Measurements from ENCODE around the gene ADAMTS8. TPM values are rescaled to one million over a fixed set of nuclear protein-coding genes. Genes with fewer than 3 reads are reported as not detected.

ADAMTS8 gene
- polyA plus RNA-seq, 1 experiment, result 0.05 TPM

DNA sequence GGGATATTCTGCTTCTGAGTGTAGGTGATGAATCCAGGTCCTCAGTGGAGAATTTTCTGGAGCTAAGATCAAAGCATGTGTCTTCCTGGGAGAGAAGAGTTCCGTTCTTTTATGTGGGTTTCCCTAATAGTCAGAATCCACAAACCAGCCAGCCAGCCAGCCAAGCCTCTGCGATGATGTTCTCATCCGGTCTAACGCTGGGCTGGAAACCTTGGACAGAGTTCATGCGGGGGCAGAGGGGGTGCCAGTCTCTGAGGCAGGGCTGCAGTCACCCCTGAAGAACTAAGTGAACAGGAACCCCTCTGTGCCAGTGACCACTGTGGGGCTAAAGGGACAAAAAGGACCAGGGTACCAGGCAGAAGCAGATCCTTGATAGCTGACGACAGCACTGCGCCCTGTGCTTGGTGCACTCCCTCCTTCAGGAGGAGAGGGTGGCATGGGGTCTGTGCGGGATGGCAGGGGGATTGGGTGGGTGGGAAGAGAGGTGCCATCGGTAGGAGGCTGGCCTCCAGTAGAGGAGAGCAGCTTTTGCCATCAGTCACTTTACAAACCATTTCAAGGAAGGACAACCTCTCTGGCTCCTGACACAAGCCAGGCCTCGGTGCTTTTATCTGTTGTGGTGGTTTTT lies 47.1 kb upstream of the ADAMTS8 start:
- ChIA-PET POLR2A (no interaction called here), CTCF (interaction anchor here (0.5 to 3.7 kb wide), 7 partner anchors 12 to 387 kb away, joined by 3 to 11 read pairs (median 3); no protein-coding TSS in a partner anchor)
- no peak for DNase-seq (ENCODE audit: low read depth)

DNA sequence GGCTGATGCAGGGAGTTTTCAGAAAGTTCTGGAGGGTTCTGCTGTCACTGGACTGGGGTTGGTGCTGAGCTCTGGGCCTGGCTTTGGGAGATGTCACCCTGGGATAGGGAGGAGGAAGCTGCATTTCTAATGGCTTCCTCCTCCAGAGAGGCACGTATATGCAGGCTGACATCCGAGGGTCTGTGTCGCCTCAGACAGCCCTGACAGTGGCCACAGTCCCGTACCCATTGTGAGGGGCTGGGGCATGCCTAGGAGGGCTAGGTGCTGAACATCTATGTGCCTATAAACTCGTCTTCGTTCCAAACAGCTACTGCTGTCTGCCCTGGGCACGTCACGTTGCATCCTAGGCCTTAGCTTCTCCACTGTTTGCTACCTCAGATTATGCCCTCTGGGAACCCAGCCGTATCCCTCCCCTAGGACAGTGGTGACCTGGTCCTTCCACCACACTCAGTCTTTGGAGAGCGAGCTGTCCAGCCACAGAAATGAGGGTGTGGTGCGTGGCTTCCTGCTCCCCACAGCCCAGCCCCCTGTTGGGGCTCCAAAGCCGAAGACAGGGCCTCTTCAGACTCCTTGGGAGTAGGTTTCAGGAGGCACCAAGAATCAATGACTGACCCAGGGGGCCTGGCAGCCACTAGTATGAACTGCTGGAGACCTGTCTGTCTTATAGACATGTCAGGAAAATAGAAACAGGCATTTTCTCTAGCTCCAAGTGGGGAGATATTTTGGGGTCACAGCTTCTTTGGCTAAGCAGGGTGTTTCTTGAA lies 46.4 kb upstream of the ADAMTS8 start:
- Histone ChIP-seq H3K4me3 (ENCODE audit: low read depth, low read length) (no peak overlapping the region), H3K27me3 (ENCODE audit: control insufficient read depth, insufficient read depth, low read length) (no peaks in the 10 kb centered on the region), H3K36me3 (ENCODE audit: control insufficient read depth, insufficient read depth, low read length) (peaks cover 16% of the 10 kb centered on the region)
- ChIA-PET CTCF (interaction anchor here (1.0 to 3.7 kb wide), 4 partner anchors 24 to 387 kb away, joined by 3 to 11 read pairs (median 6); no protein-coding TSS in a partner anchor), POLR2A (no interaction called here)
- TF ChIP-seq, protein P1, sequence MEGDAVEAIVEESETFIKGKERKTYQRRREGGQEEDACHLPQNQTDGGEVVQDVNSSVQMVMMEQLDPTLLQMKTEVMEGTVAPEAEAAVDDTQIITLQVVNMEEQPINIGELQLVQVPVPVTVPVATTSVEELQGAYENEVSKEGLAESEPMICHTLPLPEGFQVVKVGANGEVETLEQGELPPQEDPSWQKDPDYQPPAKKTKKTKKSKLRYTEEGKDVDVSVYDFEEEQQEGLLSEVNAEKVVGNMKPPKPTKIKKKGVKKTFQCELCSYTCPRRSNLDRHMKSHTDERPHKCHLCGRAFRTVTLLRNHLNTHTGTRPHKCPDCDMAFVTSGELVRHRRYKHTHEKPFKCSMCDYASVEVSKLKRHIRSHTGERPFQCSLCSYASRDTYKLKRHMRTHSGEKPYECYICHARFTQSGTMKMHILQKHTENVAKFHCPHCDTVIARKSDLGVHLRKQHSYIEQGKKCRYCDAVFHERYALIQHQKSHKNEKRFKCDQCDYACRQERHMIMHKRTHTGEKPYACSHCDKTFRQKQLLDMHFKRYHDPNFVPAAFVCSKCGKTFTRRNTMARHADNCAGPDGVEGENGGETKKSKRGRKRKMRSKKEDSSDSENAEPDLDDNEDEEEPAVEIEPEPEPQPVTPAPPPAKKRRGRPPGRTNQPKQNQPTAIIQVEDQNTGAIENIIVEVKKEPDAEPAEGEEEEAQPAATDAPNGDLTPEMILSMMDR (IDR thresholded peaks at IDR 0.05; ENCODE audit: insufficient read depth, low read depth, low read length), result no peak
- DNase-seq (ENCODE audit: low read depth), result no peak

More for the DNA sequence above, 47.1 kb upstream of the ADAMTS8 start:
- Histone ChIP-seq H3K4me3 (ENCODE audit: low read depth, low read length) (no peak overlapping the region), H3K36me3 (ENCODE audit: control insufficient read depth, insufficient read depth, low read length) (peaks cover 16% of the 10 kb centered on the region), H3K27me3 (ENCODE audit: control insufficient read depth, insufficient read depth, low read length) (no peaks in the 10 kb centered on the region)
- TF ChIP-seq, protein P1 (IDR thresholded peaks at IDR 0.05; ENCODE audit: insufficient read depth, low read depth, low read length), result no peak

DNA sequence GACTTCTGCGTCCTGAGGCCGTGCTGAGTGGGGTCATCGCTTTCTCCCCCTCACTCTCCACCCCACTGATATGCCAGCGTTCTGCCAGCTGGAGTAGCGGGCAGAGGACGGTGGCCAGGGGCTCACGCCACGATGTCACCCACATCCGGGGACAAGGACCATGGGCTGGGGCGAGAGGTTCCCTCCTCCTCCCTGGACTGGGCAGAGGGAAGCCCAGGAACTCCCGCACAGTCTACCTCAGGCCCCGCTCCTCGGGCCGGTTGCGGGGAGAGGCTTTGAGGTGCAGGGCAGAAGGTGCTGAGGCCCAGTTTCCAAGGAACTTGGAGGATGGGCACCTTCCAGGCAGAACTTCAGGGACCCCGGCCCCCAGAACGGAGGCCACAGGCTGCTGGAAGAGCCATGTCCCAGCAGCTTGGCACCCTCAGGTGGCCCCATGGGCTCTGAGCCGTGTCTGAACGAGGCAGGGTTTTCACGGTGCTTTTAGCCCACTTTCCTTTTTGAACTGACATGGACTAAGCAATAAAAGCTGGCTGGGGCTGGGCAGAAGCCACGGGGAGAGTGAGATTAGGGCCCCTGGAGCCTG lies 45.5 kb upstream of the ADAMTS8 start:
- ChIA-PET CTCF (no interaction called here), POLR2A (no interaction called here)
- DNase-seq (ENCODE audit: low read depth), result no peak
- Histone ChIP-seq H3K36me3 (ENCODE audit: control insufficient read depth, insufficient read depth, low read length) (peaks cover 19% of the 10 kb centered on the region), H3K4me3 (ENCODE audit: low read depth, low read length) (no peak overlapping the region), H3K27me3 (ENCODE audit: control insufficient read depth, insufficient read depth, low read length) (no peaks in the 10 kb centered on the region)
- TF ChIP-seq, protein P1 (IDR thresholded peaks at IDR 0.05; ENCODE audit: insufficient read depth, low read depth, low read length), result no peak

DNA sequence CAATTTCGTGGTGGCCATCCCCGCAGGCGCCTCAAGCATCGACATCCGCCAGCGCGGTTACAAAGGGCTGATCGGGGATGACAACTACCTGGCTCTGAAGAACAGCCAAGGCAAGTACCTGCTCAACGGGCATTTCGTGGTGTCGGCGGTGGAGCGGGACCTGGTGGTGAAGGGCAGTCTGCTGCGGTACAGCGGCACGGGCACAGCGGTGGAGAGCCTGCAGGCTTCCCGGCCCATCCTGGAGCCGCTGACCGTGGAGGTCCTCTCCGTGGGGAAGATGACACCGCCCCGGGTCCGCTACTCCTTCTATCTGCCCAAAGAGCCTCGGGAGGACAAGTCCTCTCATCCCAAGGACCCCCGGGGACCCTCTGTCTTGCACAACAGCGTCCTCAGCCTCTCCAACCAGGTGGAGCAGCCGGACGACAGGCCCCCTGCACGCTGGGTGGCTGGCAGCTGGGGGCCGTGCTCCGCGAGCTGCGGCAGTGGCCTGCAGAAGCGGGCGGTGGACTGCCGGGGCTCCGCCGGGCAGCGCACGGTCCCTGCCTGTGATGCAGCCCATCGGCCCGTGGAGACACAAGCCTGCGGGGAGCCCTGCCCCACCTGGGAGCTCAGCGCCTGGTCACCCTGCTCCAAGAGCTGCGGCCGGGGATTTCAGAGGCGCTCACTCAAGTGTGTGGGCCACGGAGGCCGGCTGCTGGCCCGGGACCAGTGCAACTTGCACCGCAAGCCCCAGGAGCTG lies 44.8 kb upstream of the ADAMTS8 start:
- Histone ChIP-seq H3K36me3 (ENCODE audit: control insufficient read depth, insufficient read depth, low read length) (peaks cover 19% of the 10 kb centered on the region), H3K27me3 (ENCODE audit: control insufficient read depth, insufficient read depth, low read length) (no peaks in the 10 kb centered on the region), H3K4me3 (ENCODE audit: low read depth, low read length) (no peak overlapping the region)
- ChIA-PET CTCF (no interaction called here), POLR2A (no interaction called here)
- TF ChIP-seq, protein P1 (IDR thresholded peaks at IDR 0.05; ENCODE audit: insufficient read depth, low read depth, low read length), result no peak
- no peak for DNase-seq (ENCODE audit: low read depth)
